ENCODE data around the gene ATP1B4. TPM values are rescaled to one million over a fixed set of nuclear protein-coding genes. Genes with fewer than 3 reads are reported as not detected.

The ATP1B4 gene
- total and polyA plus RNA-seq, 10 of the 15 experiments (the other 5 are each of a cell fraction or from before 2014, with no cell fraction given): not detected

- DNase-seq (ENCODE audit: low read depth, low spot score) (no peak), ATAC-seq (no peak), FAIRE-seq (no peak)
- Histone ChIP-seq H3K36me3 (ENCODE audit: control insufficient read depth in 2 of 2, insufficient read depth in 2 of 2, low read length in 1 of 2) (no peaks in the 10 kb centered on the region), H4K20me1 (ENCODE audit: control insufficient read depth, insufficient read depth) (no peaks in the 10 kb centered on the region), H3K9ac (ENCODE audit: control insufficient read depth, insufficient read depth, low read length) (no peak overlapping the region), H2AFZ (ENCODE audit: control insufficient read depth, low read depth, low read length) (no peak overlapping the region), H3K4me1 (ENCODE audit: control insufficient read depth, insufficient read depth, low read length) (no peaks in the 10 kb centered on the region), H3K27me3 (replicated peaks in 1 of 2; ENCODE audit: control insufficient read depth in 2 of 2, insufficient read depth in 2 of 2, low read length in 1 of 2) (no peaks in the 10 kb centered on the region), H3K27ac (ENCODE audit: control insufficient read depth, insufficient read depth) (no peak overlapping the region), H3K4me3 (no peak overlapping the region), H3K79me2 (ENCODE audit: control insufficient read depth, insufficient read depth, low read length) (no peaks in the 10 kb centered on the region), H3K4me2 (ENCODE audit: control insufficient read depth, insufficient read depth) (no peak overlapping the region), H3K9me3 (replicated peaks; ENCODE audit: control insufficient read depth, insufficient read depth, low read length) (no peaks in the 10 kb centered on the region)
- SMC1A ChIA-PET (ENCODE audit: uncharacterized antibody, unreplicated experiment): no interaction called here
- RAD21 ChIA-PET (ENCODE audit: unreplicated experiment): no interaction called here
- POLR2A ChIA-PET: no interaction called here
- intact Hi-C loops (cut with micrococcal nuclease; ENCODE audit: unreplicated experiment) (no loop called here), in situ Hi-C loops (cut with MboI) (no loop called here)
- 27% methylated on average over 3 of the region's 3 CpGs for WGBS (ENCODE audit: insufficient coverage, insufficient replicate concordance, low lambda C conversion rate, missing lambda C conversion rate)
- no TSS peak for BruUV-seq (replicated peaks)
- CTCF ChIA-PET: no interaction called here
- no peak for TF ChIP-seq NFIC (IDR thresholded peaks at IDR 0.05; ENCODE audit: low read depth, low read length)
- no peak for TF ChIP-seq CEBPB (IDR thresholded peaks at IDR 0.05; ENCODE audit: borderline replicate concordance in 1 of 2, low read depth in 2 of 2, low read length in 2 of 2)
- TF ChIP-seq BACH1 (IDR thresholded peaks at IDR 0.05; ENCODE audit: borderline replicate concordance): no peak
- TF ChIP-seq NR2C1 (IDR thresholded peaks at IDR 0.05): no peak
- TF ChIP-seq ZBTB4 (CRISPR knock-in tag; IDR thresholded peaks at IDR 0.05): no peak
- no peak for TF ChIP-seq FOXM1 (IDR thresholded peaks at IDR 0.05; ENCODE audit: low read depth, low read length)
- no peak for TF ChIP-seq YY1 (IDR thresholded peaks at IDR 0.05; ENCODE audit: low read depth, low read length)
- no peak for TF ChIP-seq YBX1 (IDR thresholded peaks at IDR 0.05)
- TF ChIP-seq ZZZ3 (IDR thresholded peaks at IDR 0.05; ENCODE audit: control insufficient read depth, insufficient read length, low read depth): no peak
- TF ChIP-seq, protein P1, sequence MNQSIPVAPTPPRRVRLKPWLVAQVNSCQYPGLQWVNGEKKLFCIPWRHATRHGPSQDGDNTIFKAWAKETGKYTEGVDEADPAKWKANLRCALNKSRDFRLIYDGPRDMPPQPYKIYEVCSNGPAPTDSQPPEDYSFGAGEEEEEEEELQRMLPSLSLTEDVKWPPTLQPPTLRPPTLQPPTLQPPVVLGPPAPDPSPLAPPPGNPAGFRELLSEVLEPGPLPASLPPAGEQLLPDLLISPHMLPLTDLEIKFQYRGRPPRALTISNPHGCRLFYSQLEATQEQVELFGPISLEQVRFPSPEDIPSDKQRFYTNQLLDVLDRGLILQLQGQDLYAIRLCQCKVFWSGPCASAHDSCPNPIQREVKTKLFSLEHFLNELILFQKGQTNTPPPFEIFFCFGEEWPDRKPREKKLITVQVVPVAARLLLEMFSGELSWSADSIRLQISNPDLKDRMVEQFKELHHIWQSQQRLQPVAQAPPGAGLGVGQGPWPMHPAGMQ (IDR thresholded peaks at IDR 0.05; ENCODE audit: borderline replicate concordance): no peak
- TF ChIP-seq STAT3 (IDR thresholded peaks at IDR 0.05; ENCODE audit: low read depth, low read length): no peak
- TF ChIP-seq SREBF2 (IDR thresholded peaks at IDR 0.05; ENCODE audit: low read length): no peak
- no peak for TF ChIP-seq ASH2L (IDR thresholded peaks at IDR 0.05; ENCODE audit: borderline replicate concordance, low read depth)
- TF ChIP-seq CTCF (IDR thresholded peaks at IDR 0.05 in 2 of 3, conservative IDR thresholded peaks at IDR 0.05 in 1 of 3; ENCODE audit: control insufficient read depth in 2 of 3, extremely low read depth in 1 of 3, insufficient read depth in 1 of 3, low read depth in 3 of 3, low read length in 3 of 3): no peak
- TF ChIP-seq NFYA (IDR thresholded peaks at IDR 0.05; ENCODE audit: borderline replicate concordance, low read depth, low read length): no peak
- no peak for TF ChIP-seq MXI1 (IDR thresholded peaks at IDR 0.05; ENCODE audit: low read depth, low read length)
Measured at GRCh38 chrX:120356084-120356483, 5.8 kb upstream of the ATP1B4 start.
